NCI-H1417 treated with DMSO at 0.1 percent for 48 hours (cell line): ENCODE data around the gene XPO1.
"Not testable (repeated sequence)": the region's sequence is repeated elsewhere in the genome, so short reads cannot be mapped to it uniquely, and the experiment has no call there.

ENCODE experiments used
- DNase-seq: peaks from one replicate; lab custom pipeline; 2025; lab: John Stamatoyannopoulos, UW

XPO1 gene

GRCh38 chr2:61538200-61538919 is at the start of gene XPO1:
XPO1 (minus strand) TSS chr2:61538356; CDS start chr2:61533897, 4,459 bp downstream.
- peak; percentile 100 for DNase-seq

- DNase-seq = not testable (repeated sequence)
Observed at GRCh38 chr2:61586928-61587327, 48.8 kb upstream of the XPO1 start.

GRCh38 chr2:61585383-61585782 is 47.2 kb upstream of the XPO1 start:
- DNase-seq = no peak

GRCh38 chr2:61584368-61584767 is 46.2 kb upstream of the XPO1 start:
- not testable (repeated sequence) for DNase-seq

- no peak for DNase-seq
Observed at GRCh38 chr2:61582165-61582564, 44.0 kb upstream of the XPO1 start.

GRCh38 chr2:61581716-61582115 is 43.6 kb upstream of the XPO1 start:
- no peak for DNase-seq

- DNase-seq = no peak
Observed at GRCh38 chr2:61575447-61575859, 37.3 kb upstream of the XPO1 start.

GRCh38 chr2:61566566-61566965 is 28.4 kb upstream of the XPO1 start:
- no peak for DNase-seq

- no peak for DNase-seq
Observed at GRCh38 chr2:61562615-61563014, 24.5 kb upstream of the XPO1 start.

GRCh38 chr2:61558160-61558559 is 20.0 kb upstream of the XPO1 start:
- no peak for DNase-seq

GRCh38 chr2:61557381-61557780 is 19.2 kb upstream of the XPO1 start:
- no peak for DNase-seq

- no peak for DNase-seq
Observed at GRCh38 chr2:61554604-61555003, 16.4 kb upstream of the XPO1 start.

GRCh38 chr2:61550375-61551209 is 12.4 kb upstream of the XPO1 start:
- no peak for DNase-seq

GRCh38 chr2:61549546-61549945 is 11.4 kb upstream of the XPO1 start:
- no peak for DNase-seq

GRCh38 chr2:61543062-61543461 is 4.9 kb upstream of the XPO1 start:
- DNase-seq = no peak

GRCh38 chr2:61540167-61540566 is 2.0 kb upstream of the XPO1 start:
- DNase-seq = not testable (repeated sequence)

- peak; percentile 32 for DNase-seq
Observed at GRCh38 chr2:61538920-61539520, 864 bp upstream of the XPO1 start.

GRCh38 chr2:61537950-61538199 is 281 bp downstream of the XPO1 start:
- DNase-seq = no peak

- DNase-seq = no peak
Observed at GRCh38 chr2:61537277-61537949, 743 bp downstream of the XPO1 start.

GRCh38 chr2:61536572-61537276 is 1.4 kb downstream of the XPO1 start:
- peak; percentile 64 for DNase-seq

GRCh38 chr2:61536180-61536571 is 2.0 kb downstream of the XPO1 start:
- no peak for DNase-seq

GRCh38 chr2:61535449-61535848 is 2.7 kb downstream of the XPO1 start:
- no peak for DNase-seq
